Body of pancreas (tissue), 4 donors: ENCODE data around the gene TNFRSF12A.

Source experiments
- POLR2A ChIP-seq, 3 donors: fragments of 450-650 bp; IDR thresholded peaks; one replicate each; pipeline ENCODE4 v1.6.1; 2016; ENCODE audit warnings: antibody characterized with exemption in 3 of 3, mild to moderate bottlenecking in 2 of 3
- TF ChIP-seq, protein P1 (sequence below), 7 experiments: fragments of 450-650 bp in 4 of 7; fragments of 200-600 bp in 3 of 7; sonication (generic) in 3 of 7; IDR thresholded peaks; one replicate each; pipeline ENCODE4 v1.5.1; 2016 to 2019; ENCODE audit warnings: antibody characterized with exemption in 7 of 7

DNA sequence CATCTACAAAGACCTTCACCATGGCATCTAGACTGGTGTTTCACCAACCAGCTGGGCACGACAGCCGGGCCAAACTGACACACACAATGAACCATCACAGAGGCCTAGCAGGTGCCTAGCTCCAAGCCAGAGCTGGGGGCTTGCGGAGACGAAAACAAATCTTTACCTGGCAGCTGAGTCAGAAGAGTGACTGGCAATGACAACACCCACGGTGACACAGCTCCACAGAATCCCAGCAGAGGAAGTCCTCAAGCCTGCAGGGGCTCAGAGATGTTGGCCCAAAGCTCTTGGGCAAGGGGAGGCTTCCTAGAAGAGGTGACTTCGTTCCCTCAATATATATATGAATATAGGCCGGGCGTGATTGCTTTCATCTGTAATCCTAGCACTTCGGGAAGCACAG is 31.3 kb downstream of the TNFRSF12A start:
- TF ChIP-seq, protein P1, sequence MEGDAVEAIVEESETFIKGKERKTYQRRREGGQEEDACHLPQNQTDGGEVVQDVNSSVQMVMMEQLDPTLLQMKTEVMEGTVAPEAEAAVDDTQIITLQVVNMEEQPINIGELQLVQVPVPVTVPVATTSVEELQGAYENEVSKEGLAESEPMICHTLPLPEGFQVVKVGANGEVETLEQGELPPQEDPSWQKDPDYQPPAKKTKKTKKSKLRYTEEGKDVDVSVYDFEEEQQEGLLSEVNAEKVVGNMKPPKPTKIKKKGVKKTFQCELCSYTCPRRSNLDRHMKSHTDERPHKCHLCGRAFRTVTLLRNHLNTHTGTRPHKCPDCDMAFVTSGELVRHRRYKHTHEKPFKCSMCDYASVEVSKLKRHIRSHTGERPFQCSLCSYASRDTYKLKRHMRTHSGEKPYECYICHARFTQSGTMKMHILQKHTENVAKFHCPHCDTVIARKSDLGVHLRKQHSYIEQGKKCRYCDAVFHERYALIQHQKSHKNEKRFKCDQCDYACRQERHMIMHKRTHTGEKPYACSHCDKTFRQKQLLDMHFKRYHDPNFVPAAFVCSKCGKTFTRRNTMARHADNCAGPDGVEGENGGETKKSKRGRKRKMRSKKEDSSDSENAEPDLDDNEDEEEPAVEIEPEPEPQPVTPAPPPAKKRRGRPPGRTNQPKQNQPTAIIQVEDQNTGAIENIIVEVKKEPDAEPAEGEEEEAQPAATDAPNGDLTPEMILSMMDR (IDR thresholded peaks at IDR 0.05): no peak
- no peak for TF ChIP-seq POLR2A (IDR thresholded peaks at IDR 0.05)
